AG08395 (cell line): ENCODE measurements around the gene HSDL1.

Experiments
- DNase-seq: peaks from one replicate; pipeline ENCODE4 v3.0.0; 2012; ENCODE audit warnings: mixed read lengths, low spot score

Gene HSDL1

DNA sequence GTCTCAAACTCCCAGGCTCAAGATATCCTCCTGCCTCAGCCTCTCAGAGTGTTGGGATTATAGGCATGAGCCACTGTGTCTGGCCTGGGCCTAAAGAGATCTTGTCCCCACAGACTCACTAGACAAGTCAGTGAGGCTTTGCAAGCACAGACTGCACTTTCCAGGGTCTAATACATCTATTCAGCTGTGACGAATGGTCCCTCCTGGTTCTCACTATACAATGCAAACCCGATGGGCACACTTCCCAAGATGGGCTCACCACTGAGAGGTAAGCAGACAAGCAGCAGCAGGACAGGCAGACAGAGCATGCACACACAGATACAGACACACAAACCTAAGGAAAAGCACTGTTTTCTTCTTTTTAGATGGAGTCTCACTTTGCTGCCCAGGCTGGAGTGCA lies 37.1 kb downstream of the HSDL1 start:
- DNase-seq, result no peak

DNA sequence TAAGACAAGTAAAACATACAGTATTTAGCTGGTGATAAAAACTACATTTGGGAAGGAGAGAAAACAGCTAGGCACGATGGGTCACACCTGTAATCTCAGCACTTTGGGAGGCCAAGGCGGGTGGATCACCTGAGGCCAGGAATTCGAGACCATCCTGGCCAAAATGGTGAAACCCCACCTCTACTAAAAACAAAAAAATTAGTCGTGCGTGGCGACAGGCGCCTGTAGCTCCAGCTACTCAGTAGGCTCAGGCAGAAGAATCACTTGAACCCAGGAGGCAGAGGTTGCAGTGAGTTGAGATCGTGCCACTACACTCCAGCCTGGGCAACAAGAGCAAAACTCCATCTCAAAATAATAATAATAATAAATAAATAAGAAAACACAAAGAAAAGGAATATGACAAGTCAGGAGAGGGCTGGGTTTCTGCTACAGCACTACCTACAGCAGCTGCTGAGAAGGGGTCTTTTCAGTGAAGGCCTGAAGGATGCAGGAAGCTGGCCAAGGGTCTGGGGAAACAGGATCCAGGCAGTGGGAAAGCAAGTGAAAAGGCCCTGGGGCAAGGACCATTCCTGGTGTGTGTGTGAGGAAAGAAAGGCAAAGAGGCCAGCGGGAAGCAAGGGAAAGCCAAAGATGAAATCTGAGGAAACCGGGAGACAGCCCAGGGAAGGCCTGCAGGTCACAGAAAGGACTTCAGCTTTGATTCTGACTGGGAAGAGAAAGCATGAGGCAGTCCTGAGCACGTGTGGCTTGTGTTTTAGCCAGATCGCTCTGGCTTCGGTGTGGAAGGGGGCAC lies 38.8 kb downstream of the HSDL1 start:
- DNase-seq, result no peak

DNA sequence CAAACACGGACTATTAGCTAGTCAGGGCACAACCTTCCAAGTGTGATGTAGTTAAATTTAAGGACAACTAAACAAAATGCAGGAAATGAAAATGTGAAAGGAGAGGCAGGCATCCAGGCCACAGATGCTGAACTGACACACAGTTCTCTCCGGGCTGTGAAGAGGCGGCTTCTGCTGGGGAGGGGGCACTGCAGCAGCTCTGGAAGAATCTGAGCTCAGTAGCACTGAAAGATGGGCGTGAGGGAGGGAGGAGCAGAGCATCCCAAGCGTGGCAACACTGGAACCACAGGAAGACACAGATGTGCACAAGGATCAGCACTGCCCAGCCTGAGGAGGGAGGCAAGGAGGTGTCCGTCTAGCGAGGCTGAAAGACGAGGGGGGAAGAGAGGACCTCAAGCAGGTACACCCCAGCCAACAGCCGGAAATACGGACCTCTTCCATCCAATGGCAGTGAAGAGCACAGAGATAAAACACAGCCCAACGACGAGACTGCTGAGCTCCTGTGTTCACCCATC lies 39.6 kb downstream of the HSDL1 start:
- no peak for DNase-seq

DNA sequence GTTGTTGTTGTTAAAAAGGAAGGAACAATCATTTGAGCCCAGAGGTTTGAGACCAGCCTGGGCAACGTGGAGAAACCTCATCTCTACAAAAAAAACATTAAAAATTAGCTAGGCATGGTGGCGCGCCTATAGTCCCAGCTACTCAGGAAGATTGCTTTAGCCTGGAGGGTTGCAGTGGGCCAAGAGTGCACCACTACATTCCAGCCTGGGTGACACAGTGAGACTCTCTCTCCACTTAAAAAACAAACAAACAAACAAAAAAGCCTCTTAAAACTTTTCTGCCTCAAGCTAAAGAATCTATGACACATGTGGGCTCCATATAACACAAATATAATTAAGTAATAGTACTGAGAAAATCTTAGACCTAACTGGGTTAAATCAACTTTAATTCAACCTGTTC lies 40.7 kb downstream of the HSDL1 start:
- DNase-seq, result no peak

DNA sequence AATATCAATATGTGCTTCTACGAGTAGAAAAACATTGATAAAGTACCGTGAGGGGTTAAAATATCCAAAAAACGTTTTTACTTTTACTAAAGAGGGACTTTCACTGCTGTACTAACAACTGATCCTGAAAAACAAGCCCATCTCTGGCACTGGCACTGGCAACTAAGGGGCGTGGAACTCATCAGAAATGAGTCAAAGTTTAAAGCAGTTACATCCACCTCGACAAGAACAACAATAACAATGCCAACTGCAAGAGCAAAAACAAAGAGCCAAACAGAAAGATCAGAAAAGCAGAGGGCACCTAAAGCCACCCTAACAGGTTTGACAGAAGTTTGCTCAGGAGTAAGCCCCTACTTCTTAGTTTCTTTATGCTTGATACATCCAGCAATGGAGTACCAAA lies 41.3 kb downstream of the HSDL1 start:
- peak; percentile 27 for DNase-seq

DNA sequence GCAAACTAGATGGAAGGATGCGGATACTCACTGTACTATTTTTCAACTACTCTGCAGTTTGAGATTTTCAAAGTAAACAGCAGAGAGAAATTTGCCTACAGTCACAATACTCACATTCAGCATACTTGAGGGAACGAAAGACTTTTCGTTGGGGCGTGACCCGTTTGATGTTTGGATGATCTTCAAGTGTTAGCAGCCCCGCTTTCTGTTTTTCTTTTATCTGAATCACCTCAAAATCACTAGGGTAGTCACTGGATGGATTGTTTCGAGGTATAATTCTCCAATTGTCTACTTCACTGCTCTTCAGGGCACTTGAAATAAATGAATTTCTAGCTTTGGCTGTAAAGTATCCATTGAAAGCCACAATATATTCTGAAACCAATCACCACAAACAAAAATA lies 46.0 kb downstream of the HSDL1 start:
- no peak for DNase-seq

DNA sequence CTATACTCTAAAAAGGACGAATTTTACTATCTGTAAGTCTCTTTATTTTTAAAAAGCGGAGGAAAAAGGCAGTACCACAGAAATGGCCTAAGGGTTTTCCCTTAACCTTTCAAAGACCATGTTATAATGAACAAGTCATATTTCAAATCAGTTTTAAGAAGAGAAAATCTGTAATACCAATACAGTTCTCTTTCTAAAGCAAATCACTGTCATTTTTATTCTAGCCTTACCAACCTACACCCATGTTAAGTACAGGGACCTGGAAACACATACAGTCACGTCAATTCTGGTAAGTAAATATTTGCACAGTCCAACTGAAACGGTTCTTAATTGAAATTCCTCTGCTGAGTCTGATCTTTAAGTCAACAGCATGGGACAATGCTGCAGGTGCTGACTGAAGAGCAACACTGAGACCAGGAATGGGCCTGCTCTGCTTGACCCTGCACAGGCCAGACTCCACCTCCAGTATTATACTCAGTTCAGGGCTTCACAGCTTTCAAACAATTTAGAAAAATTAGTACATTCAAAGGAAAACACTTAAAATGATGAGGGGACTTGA lies 48.5 kb downstream of the HSDL1 start:
- DNase-seq, result no peak

DNA sequence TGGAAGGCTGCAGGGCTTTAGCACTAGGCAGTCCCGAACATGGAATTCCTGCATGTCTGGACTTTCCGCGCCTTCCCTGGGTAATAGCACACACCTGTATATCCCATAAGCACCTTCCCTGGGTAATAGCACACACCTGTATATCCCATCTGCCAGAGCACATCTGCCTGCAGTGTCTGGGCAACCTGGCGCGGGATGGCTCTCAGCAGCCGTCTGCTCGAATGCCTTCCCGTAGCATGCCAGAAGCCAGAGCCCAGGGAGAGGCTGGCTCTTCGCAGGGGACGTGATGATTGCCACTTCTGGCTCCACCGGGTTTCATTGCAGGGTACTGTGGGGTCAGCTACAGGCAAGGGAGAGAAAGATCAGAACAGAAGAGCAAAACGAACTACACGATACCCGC lies 49.5 kb downstream of the HSDL1 start:
- DNase-seq, result no peak

DNA sequence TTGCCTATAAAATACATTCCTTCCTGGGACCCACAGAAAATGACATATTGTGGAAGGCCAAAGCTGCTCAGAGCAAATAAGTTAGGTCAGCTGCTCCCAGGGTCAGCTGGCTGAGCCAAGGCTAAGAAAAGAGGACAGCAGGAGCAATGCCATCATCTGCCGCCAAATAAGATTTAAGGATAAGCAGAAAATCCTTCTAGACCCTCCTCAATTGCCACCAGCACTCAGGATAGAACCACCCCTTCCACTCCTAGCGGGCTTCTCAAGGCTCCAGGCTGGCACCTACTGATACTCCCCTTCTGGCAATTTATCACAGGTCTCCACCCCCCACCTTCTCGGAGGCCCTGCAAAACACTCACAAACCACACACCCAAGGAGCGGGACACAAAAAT lies 51.1 kb downstream of the HSDL1 start:
- DNase-seq, result no peak

DNA sequence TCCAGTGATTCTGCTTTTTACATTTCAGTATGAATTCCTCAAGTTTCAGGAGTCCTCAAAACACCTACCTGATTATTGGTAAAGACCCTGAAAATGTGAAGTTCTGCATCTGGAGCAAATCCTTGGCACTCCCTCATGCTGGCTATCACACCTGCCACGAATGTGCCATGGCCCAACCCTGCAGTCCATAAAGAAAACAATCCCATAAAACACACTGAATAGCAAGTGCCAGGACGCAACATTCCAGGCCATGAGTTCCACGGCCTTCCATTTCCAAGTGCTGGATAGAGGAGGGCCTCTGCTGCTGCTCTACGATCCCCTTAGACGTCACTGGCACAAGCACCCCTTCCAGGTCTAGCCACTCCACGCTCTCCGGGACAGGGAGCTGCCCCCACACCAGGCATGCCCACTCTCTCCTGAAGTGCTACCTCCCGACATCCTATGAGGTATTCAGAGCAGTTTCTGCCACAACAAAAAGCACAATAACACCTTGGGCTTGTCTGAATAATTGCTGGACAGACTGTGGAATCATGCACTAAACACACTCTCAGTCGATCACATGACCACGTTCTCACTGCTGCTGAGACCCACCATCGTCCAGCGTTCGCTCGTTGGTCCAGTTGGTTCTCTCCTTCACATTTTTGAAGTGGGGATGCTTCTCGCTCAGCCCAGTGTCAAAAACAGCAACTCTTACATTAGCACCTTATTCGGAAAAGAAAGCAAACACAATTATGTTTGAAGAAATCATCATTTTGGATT lies 51.7 kb downstream of the HSDL1 start:
- no peak for DNase-seq

DNA sequence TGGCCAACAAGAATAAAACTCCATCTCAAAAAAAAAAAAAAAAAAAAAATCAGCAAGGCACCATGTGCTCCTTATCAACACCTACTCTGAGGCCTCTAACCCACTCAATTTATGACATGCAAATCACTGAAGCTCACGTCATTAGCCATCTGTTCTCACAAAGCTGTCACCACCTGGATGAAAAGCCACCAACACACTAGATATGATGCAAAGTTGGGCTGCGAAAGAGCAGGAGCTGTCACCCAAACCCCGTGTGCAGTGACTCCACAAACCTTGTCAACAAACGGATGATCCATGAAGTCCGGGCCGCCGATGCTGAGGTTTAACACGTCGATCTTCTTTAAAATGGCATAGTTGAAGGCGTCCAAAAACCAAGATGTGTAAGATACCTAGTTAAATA lies 53.5 kb downstream of the HSDL1 start:
- DNase-seq, result no peak

DNA sequence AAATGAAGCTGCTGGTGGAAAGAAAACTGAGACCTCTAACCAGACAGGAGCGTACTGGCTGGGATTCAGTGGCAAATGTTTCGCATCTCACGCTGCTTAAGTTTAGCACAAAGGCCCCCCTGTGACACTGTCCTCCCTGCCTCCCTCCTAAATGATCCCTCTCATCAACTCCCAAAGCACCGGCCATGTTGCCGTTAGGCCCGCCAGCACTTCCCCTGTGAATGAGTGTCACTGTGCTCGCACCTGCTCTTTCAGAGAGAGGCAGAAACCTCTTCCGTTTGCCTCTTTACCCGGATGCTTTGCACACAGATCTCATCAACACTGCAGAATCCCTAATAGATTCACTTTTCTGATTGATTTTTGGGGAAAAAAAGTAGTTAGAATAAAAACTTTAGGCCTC lies 54.8 kb downstream of the HSDL1 start:
- DNase-seq, result no peak

DNA sequence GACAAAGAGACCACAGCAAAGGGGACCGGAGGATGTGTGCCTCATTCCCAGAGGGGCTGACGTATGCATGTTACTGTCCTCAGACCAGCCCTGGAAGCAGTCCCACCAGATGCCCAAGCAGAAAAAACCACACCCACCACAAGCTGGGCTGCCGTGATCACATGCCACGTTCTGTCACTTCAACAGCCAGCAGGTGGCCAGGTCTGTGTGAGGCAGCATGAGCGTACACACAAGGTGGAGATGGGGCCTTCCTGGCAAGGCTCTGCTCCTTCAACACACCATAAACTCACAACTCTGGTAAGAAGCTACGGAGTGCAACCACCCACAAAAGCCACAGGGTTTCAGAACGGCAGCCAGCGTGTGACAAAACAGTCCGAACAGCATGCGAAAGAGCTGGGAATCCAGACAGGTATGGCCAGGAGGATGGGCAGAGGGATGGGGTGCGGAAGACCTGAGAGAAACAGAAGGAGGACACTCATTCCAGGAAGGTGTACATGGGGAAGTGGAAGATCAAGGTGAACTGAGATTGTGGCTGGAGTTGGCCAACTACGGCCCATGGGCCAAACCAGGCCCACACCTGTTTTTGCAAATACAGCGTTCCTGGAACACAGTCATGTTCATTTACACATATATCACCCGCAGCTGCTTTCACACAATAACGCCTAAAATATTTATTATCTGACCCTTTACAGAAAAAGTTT lies 56.1 kb downstream of the HSDL1 start:
- no peak for DNase-seq

DNA sequence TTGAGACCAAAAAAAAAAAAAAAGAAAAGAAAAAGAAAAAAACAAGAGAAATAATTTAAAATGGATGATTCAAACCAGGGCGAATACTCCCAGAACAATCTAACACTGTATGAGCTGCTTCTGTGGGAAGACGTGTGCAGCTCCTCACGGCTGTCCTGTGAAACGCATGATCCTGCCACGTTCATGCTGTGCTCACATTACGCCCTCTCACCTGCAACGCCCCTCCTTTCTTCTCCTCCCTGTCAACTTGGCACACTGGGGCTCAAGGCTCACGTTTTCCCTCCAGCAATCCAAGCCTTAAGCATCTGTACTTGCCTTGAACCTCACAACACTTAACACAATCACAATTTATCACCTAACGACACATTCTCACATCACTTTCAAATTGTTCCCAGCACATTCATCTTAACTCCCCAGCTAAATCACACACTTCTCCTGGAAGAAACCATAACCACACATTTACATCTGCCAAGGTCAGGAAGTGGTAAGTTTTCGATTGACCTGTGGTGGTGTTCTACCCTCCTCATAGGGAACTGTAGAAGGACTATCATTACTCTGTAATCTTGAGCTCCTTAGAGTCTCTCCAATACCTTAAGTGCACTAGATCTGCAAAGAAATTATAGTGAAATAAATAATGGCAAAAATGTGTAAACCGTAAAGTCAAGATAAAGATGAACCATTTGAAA lies 57.4 kb downstream of the HSDL1 start:
- no peak for DNase-seq

DNA sequence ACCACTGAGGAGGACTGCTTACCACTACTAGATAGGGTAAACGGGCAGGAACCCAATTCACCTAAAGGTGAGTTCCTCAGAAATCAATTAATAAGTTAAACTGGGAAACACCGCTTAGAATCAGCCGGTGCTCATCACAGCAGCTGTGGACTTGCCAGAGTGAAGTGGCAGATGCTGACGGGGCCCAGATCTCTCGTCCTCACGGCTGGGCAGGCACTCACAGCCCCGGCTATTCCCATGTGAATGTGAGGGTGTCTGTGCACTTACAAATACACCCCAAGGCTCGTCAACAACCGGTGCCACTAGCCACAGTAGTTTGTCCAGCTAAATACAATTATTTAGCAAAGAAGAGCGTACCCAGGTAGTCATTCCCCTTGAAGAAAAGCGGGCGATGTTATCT lies 58.0 kb downstream of the HSDL1 start:
- DNase-seq, result no peak

DNA sequence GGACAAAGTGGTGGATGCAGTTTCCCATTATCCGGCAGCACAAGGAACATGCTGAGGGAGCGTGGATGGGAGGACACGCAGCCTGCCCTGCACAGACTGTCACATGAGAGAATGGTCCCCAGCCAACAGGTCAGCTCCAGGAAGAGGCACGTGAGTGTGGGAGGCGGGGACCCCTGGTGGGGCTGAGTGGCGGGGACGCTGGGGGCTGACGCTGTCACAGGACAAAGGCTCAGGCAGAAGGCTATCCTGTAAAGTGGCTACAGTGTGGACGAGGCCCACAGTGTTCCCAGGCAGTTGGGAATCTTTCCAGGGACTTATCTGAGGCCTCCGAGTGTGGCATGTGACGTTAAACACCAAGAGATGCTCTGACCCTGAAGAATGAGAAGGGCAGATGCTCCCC lies 58.6 kb downstream of the HSDL1 start:
- no peak for DNase-seq

DNA sequence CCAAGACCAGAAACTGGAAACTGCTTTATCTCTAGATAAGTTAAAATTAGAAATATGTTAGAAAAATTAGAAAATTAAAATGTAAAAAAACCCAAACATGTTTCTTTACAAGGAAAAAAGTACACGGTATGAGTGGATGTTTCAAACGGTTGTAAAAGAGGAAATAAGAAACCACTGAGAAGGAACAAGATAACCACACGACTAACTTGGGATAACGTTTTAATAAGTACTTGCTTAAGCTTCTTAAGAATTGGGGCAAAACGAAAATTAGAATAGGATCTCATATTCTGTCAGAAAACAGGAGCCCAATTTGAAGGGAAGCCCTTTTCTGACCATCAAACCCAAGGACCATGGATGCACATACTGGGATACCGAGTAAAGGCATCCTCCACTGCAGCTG lies 59.2 kb downstream of the HSDL1 start:
- no peak for DNase-seq

DNA sequence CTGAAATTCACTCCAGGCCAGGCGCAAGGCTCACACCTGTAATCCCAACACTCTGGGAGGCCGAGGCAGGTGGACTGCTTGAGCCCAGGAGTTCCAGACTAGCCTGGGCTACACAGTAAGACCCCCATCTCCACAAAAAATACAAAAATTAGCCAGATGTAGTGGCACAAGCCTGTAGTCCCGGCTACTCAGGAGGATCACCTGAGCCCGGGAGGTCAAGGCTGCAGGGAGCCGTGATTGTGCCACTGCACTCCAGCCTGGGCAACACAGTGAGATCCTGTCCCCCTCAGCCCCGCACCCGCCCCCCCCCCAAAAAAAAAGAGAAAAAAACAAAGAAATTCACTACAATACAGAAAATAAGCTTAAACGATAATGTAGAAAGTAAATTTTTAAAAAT lies 59.7 kb downstream of the HSDL1 start:
- no peak for DNase-seq

DNA sequence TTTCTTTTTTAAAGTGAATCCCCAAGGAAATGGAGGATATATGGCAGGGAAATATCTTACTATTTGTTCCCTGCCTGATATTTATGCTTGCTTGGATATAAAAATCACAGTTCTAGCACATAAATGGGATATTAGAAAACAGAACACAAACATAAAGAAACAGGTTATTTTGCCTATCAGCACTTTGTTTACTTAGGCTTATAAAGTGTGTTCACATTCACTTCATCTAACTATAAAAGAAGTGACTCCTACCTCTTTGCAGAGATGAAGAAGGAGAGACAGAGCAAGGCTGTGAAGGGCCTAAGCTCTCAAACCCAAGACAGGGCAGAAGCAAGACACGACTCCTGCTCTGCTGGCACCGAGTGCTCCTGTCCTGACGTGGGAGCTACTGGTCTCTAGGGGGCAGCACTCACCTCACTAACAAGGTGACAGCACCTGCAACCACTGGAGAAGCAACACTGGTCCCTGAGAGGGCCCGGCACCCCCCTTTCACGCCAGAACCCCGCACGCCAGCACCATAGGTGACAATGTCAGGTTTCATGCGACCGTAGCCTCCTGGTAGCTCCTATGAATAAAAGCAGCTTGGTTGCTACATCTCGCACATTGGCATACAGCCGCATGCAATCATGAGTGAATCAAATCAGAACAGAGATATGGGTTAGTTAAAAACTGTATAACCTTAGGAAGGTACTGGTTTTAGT lies 60.3 kb downstream of the HSDL1 start:
- peak; percentile 74 for DNase-seq

DNA sequence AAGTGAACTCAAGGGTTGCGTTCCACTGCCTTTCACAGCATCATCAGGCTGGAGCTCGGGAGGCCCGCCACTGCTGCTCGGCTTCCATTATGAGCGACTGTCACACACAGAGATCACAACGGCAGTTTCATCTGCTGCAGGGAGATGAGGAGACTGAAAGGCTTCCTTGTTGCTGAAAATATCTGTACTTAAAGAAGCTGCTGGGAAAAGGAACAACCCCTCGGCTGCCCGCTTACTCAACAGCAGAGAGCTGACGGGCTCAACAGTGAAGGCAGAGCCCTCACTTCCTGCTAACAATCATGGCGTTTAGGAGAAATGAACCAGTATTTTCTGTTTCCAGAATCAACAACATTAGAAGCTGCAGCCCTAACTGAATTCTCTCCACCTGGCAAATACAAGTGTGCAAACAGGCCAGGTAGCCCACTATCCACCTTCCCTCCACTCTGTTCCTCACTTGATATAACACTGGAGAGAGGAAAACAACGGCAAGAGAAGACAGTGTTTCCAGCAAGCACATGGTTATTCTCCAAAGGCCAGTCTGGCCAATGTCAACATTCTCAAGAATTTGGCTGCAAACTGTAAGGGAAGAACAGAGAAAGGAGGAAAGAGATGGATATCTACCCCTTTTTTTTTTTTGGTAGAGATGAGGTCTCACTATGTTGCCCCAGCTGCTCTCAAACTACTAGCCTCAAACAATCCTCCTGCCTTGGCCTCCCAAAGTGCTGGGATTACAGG lies 62.0 kb downstream of the HSDL1 start:
- DNase-seq, result no peak

DNA sequence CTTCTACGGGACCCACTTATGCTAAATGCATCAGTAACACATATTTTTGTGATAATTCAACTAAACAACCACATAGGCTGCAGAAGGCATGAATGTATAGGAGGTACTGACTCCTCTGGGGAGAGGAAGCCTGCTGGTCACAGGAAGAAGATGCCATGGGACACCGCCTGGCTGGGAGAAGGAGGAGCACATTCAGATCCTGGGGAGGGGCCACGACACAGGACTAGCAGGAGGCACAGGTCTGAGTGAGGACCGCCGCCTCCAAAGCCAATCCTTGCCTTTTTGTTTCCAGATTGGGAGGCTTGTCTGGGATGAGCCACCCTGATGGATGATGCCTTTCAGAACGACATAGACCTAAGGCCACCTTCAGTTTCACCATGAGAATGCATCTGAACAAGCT lies 62.9 kb downstream of the HSDL1 start:
- no peak for DNase-seq
